HepG2 (cell line): ENCODE results near the gene SLC31A2. TPM values are rescaled to one million over a fixed set of nuclear protein-coding genes. Genes with fewer than 3 reads are reported as not detected.
A peak's percentile ranks its signal among the peaks of the same experiment; 100 is the strongest.

Experiments used
- ATAC-seq: fragments of 200-7000 bp; cut with Tn5 transposase; 3 replicates; pipeline ENCODE4 v1.9.1; 2020; ENCODE audit warnings: mild to moderate bottlenecking, moderate library complexity
- BruUV-seq: library from RNA; stranded (reverse); fragments of 400-500 nt; replicated peaks from 2 replicates; lab custom pipeline; 2021; lab: Mats Ljungman, UMichigan
- CTCF ChIA-PET: fragments of 300-600 bp; formaldehyde crosslinking; extraction: SDS; loops from one replicate; lab custom pipeline; 2021; ENCODE audit warnings: low total read pairs, inconsistent platforms, low intra/inter-chr PET ratio; lab: Yijun Ruan, JAX
- POLR2A ChIA-PET: fragments of 350-600 bp; sonication (Branson Sonifier 250); formaldehyde crosslinking; loops from one replicate; lab custom pipeline; 2020; ENCODE audit warnings: antibody characterized with exemption, inconsistent platforms; lab: Yijun Ruan, JAX
- DNase-seq: peaks from one replicate; pipeline ENCODE4 v3.0.0-alpha.2; 2015; ENCODE audit warnings: low spot score
- FAIRE-seq: peaks from 3 replicates; lab custom pipeline; 2011; peaks lifted over from hg19 to GRCh38; lab: Jason Lieb, UNC
- H2AFZ ChIP-seq: one replicate; pipeline ENCODE4 v1.6.1; 2011; ENCODE audit warnings: low read length, inconsistent platforms
- H3K27ac ChIP-seq: fragments of 300-600 bp; 3 replicates; pipeline ENCODE4 v1.8.0; 2011; ENCODE audit warnings: mixed run types, mild to moderate bottlenecking, mixed read lengths, low read length, inconsistent platforms; ENCODE audit not compliant: insufficient read depth; ENCODE audit errors: extremely low read length
- H3K27me3 ChIP-seq, 2 experiments: fragments of 200-600 bp in 1 of 2; 2 replicates in 1 of 2; 3 replicates in 1 of 2; pipeline versions ENCODE4 v1.6.0 to v1.8.0; 2011; ENCODE audit warnings: low read length in 2 of 2, mild to moderate bottlenecking in 2 of 2, moderate library complexity in 2 of 2, inconsistent platforms in 1 of 2; ENCODE audit not compliant: insufficient read depth in 2 of 2, control insufficient read depth in 1 of 2
- H3K36me3 ChIP-seq, 2 experiments: fragments of 200-600 bp in 1 of 2; replicated peaks in 1 of 2; 2 replicates in 1 of 2; 3 replicates in 1 of 2; pipeline versions ENCODE4 v1.5.1 to v1.8.0; 2011; ENCODE audit warnings: low read length in 2 of 2, inconsistent platforms in 1 of 2; ENCODE audit not compliant: insufficient read depth in 2 of 2, control insufficient read depth in 1 of 2
- H3K4me1 ChIP-seq: 2 replicates; pipeline ENCODE4 v1.5.1; 2012; ENCODE audit warnings: low read length, inconsistent platforms; ENCODE audit not compliant: insufficient read depth
- H3K4me2 ChIP-seq: 2 replicates; pipeline ENCODE4 v1.6.0; 2011; ENCODE audit warnings: low read depth, low read length, inconsistent platforms
- H3K4me3 ChIP-seq, 3 experiments: fragments of 200-600 bp in 1 of 3; sonication (generic), shearing (Covaris generic) in 1 of 3; replicated peaks in 1 of 3; 2 replicates each; pipeline ENCODE4 v1.5.1; 2011 to 2016; ENCODE audit warnings: low read length in 3 of 3, inconsistent platforms in 2 of 3, low read depth in 2 of 3, mild to moderate bottlenecking in 2 of 3, control low read depth in 1 of 3, mixed read lengths in 1 of 3; ENCODE audit not compliant: insufficient read depth in 1 of 3
- H3K79me2 ChIP-seq: one replicate; pipeline ENCODE4 v1.6.1; 2011; ENCODE audit warnings: low read length, inconsistent platforms; ENCODE audit not compliant: insufficient read depth
- H3K9ac ChIP-seq: 2 replicates; pipeline ENCODE4 v1.6.0; 2011; ENCODE audit warnings: mild to moderate bottlenecking, low read depth, low read length, inconsistent platforms; ENCODE audit not compliant: insufficient read depth
- H3K9me3 ChIP-seq: 2 replicates; pipeline ENCODE4 v1.5.1; 2012; ENCODE audit warnings: mild to moderate bottlenecking, low read length
- H4K20me1 ChIP-seq: 2 replicates; pipeline ENCODE4 v1.6.0; 2011; ENCODE audit warnings: inconsistent platforms, mild to moderate bottlenecking, low read length, moderate library complexity; ENCODE audit not compliant: insufficient read depth
- BRCA1 ChIP-seq: sonication (generic); formaldehyde crosslinking; IDR thresholded peaks from 2 replicates; pipeline ENCODE4 v1.4.0; 2020; ENCODE audit warnings: missing genetic modification reagents
- CAMTA2 ChIP-seq: sonication (generic); formaldehyde crosslinking; IDR thresholded peaks from 2 replicates; pipeline ENCODE4 v1.4.0; 2020; ENCODE audit warnings: mild to moderate bottlenecking, missing genetic modification reagents, borderline replicate concordance
- MAFG ChIP-seq: sonication (generic); formaldehyde crosslinking; IDR thresholded peaks from 2 replicates; pipeline ENCODE4 v1.5.1; 2020; ENCODE audit warnings: mild to moderate bottlenecking, missing genetic modification reagents
- NFKB2 ChIP-seq: sonication (generic); formaldehyde crosslinking; IDR thresholded peaks from 2 replicates; pipeline ENCODE4 v1.4.0; 2020; ENCODE audit warnings: missing genetic modification reagents, borderline replicate concordance
- PHF5A ChIP-seq: IDR thresholded peaks from one replicate; pipeline ENCODE4 v1.6.1; 2018; ENCODE audit warnings: low read depth, missing genetic modification reagents; ENCODE audit not compliant: unreplicated experiment
- TARDBP ChIP-seq: sonication (generic); formaldehyde crosslinking; IDR thresholded peaks from 2 replicates; pipeline ENCODE4 v1.8.0; 2022; ENCODE audit warnings: mild to moderate bottlenecking, missing genetic modification reagents
- ZBTB33 ChIP-seq: sonication (generic); formaldehyde crosslinking; IDR thresholded peaks from 2 replicates; pipeline ENCODE4 v1.4.0; 2020; ENCODE audit warnings: missing genetic modification reagents
- ZBTB44 ChIP-seq: sonication (generic); formaldehyde crosslinking; IDR thresholded peaks from 2 replicates; pipeline ENCODE4 v1.4.0; 2020; ENCODE audit warnings: missing genetic modification reagents
- ZNF225 ChIP-seq: sonication (generic); formaldehyde crosslinking; IDR thresholded peaks from 2 replicates; pipeline ENCODE4 v1.4.0; 2020; ENCODE audit warnings: mild to moderate bottlenecking, missing genetic modification reagents
- ZNF280B ChIP-seq: sonication (generic); formaldehyde crosslinking; IDR thresholded peaks from 2 replicates; pipeline ENCODE4 v1.5.0; 2020; ENCODE audit warnings: missing genetic modification reagents, mild to moderate bottlenecking, borderline replicate concordance
- ZNF317 ChIP-seq: sonication (generic); formaldehyde crosslinking; IDR thresholded peaks from 2 replicates; pipeline ENCODE4 v1.5.0; 2020; ENCODE audit warnings: mild to moderate bottlenecking, missing genetic modification reagents
- ZNF333 ChIP-seq: sonication (generic); formaldehyde crosslinking; IDR thresholded peaks from 2 replicates; pipeline ENCODE4 v1.4.0; 2020; ENCODE audit warnings: mild to moderate bottlenecking, missing genetic modification reagents, borderline replicate concordance
- WGBS: methylation state at CpG from one replicate; pipeline ENCODE4 v1.1.6; 2017; ENCODE audit warnings: low lambda C conversion rate; 5-methylcytosine and 5-hydroxymethylcytosine counted together
- in situ Hi-C: cut with HindIII; loops from 2 replicates; pipeline ENCODE4 v1.10.0; 2017; ENCODE audit warnings: low pct_unique_long_range_greater_than_20kb; ENCODE audit not compliant: extremely low pct_ligation_motif_present
- intact Hi-C: fragments of 100-400 bp; cut with micrococcal nuclease; formaldehyde crosslinking; loops from one replicate; pipeline ENCODE4 v1.10.0; 2022; ENCODE audit not compliant: unreplicated experiment
- polyA plus RNA-seq, 8 experiments: library from polyadenylated mRNA; depleted of rRNA in 3 of 8; stranded (reverse) in 7 of 8; unstranded in 1 of 8; fragments of >200 nt; fragmentation: Illumina TruSeq in 4 of 8; extraction: Trizol in 4 of 8; gene quantifications; 2 replicates each; pipeline versions ENCODE4 v1.2.1 to v1.2.3, GENCODE V29; 2011 to 2016; ENCODE audit warnings: low read depth in 4 of 8, missing spikeins in 1 of 8, mixed read lengths in 1 of 8; ENCODE audit not compliant: insufficient read depth in 1 of 8
- total RNA-seq, 5 experiments: library from RNA; depleted of rRNA; stranded (reverse); fragments of >200 nt; fragmentation: Illumina TruSeq; extraction: Trizol; gene quantifications; 2 replicates each; pipeline ENCODE4 v1.2.3, GENCODE V29; 2016; ENCODE audit warnings: low read depth in 1 of 5

Gene SLC31A2
- total and polyA plus RNA-seq, 2 of the 13 experiments (the other 11 are each of a cell fraction or from before 2014, with no cell fraction given): 9.3 to 10.2 TPM

GRCh38 chr9:113168809-113169208 lies 18.0 kb downstream of the SLC31A2 start (continued):
- no peak for TF ChIP-seq ZNF333 (CRISPR knock-in tag)
- TF ChIP-seq, all 625 proteins: peak for 0

- no peak for FAIRE-seq
- intact Hi-C loops: no loop called here
- 91% methylated on average over 3 of the region's 3 CpGs for WGBS
- CTCF ChIA-PET: no interaction called here
- in situ Hi-C loops: no loop called here
- Histone ChIP-seq H3K9me3 (no peaks in the 10 kb centered on the region), H3K27me3 (no peaks in the 10 kb centered on the region), H3K36me3 (peaks cover 26 to 76% of the 10 kb centered on the region in 2 experiments), H3K9ac (no peak overlapping the region), H3K4me1 (no peaks in the 10 kb centered on the region), H2AFZ (no peak overlapping the region), H3K79me2 (no peaks in the 10 kb centered on the region), H3K27ac (no peak overlapping the region), H3K4me2 (no peak overlapping the region), H4K20me1 (no peaks in the 10 kb centered on the region), H3K4me3 (no peak overlapping the region)
- no peak for ATAC-seq
- TF ChIP-seq ZNF317 (CRISPR knock-in tag): no peak
- TF ChIP-seq ZNF333 (CRISPR knock-in tag): no peak
- no peak for TF ChIP-seq MAFG (CRISPR knock-in tag)
- TF ChIP-seq PHF5A (CRISPR knock-in tag): no peak
- no peak for TF ChIP-seq TARDBP
- TF ChIP-seq NFKB2: no peak
- TF ChIP-seq ZNF225 (CRISPR knock-in tag): no peak
- DNase-seq: no peak
- BruUV-seq: no TSS peak
- POLR2A ChIA-PET: no interaction called here
Observed at GRCh38 chr9:113173341-113173740, 22.5 kb downstream of the SLC31A2 start.

GRCh38 chr9:113176803-113177202 lies 26.0 kb downstream of the SLC31A2 start:
- TF ChIP-seq CAMTA2 (CRISPR knock-in tag) (no peak), ZBTB44 (no peak), ZNF280B (CRISPR knock-in tag) (no peak), ZBTB33 (CRISPR knock-in tag) (peak; percentile 41; the same call in 1 of the 2 replicates), BRCA1 (no peak)
- no peak overlapping the region for H3K4me2 ChIP-seq
- in situ Hi-C loops (no loop called here), intact Hi-C loops (no loop called here)
- POLR2A ChIA-PET: no interaction called here
- H3K4me1 ChIP-seq: no peaks in the 10 kb centered on the region
- H3K27me3 ChIP-seq: no peaks in the 10 kb centered on the region
- H3K9me3 ChIP-seq: no peaks in the 10 kb centered on the region
- H2AFZ ChIP-seq: no peak overlapping the region
- no peak overlapping the region for H3K9ac ChIP-seq
- FAIRE-seq (no peak), ATAC-seq (no peak), DNase-seq (no peak)
- H3K36me3 ChIP-seq: peaks cover 14 to 68% of the 10 kb centered on the region in 2 experiments
- WGBS: 95% methylated on average over 6 of the region's 6 CpGs
- no peak overlapping the region for H3K4me3 ChIP-seq
- no TSS peak for BruUV-seq
- no peak overlapping the region for H3K27ac ChIP-seq
- no peaks in the 10 kb centered on the region for H4K20me1 ChIP-seq
- CTCF ChIA-PET: no interaction called here
- no peaks in the 10 kb centered on the region for H3K79me2 ChIP-seq
